Measurements from ENCODE around the gene CBFA2T2. TPM values are rescaled to one million over a fixed set of nuclear protein-coding genes. Genes with fewer than 3 reads are reported as not detected.

The CBFA2T2 gene
- total RNA-seq, 1 donor from 2014 or later: 9.1 TPM

DNA sequence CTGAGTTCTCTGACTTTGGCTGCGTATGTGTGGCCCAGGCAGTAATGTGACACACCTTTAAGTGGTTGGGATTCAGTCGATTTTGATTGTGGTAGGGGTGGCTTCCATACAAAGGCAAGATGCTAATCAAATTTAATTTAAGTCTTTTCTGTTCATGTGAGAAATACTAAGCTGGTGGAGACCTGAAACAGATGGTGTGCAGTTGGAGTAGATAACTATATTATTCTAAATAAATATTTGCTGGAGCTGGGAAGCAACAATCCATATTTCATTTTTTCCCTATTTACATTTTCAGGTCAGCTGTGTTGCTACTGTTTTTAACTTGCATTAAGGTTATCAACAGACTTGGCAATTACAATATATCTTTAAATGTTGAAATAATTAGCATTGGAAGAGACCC lies 104.8 kb downstream of the CBFA2T2 start:
- DNase-seq: no peak
- ATAC-seq (ENCODE audit: poor library complexity): no peak
- intact Hi-C loops (cut with DNase I): no loop called here

DNA sequence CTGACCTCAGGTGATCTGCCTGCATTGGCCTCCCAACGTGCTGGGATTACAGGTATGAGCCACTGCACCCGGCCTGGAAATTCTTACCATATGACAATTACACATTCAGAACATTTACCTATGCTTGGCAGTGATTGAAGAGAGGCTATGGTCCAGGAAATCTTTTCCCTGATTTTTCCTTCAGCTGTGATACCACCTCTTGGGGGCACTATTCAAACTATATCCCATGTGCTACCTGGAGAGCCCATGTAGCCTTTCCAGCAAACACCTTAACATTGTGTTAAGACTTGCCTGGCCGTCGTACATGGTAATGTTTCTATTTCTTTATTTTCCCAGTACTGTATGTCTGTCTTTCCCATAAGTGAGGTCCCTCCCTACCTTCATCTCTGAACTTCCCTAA lies 110.5 kb downstream of the CBFA2T2 start:
- no peak for ATAC-seq (ENCODE audit: poor library complexity)
- DNase-seq: no peak
- intact Hi-C loops (cut with DNase I): no loop called here

DNA sequence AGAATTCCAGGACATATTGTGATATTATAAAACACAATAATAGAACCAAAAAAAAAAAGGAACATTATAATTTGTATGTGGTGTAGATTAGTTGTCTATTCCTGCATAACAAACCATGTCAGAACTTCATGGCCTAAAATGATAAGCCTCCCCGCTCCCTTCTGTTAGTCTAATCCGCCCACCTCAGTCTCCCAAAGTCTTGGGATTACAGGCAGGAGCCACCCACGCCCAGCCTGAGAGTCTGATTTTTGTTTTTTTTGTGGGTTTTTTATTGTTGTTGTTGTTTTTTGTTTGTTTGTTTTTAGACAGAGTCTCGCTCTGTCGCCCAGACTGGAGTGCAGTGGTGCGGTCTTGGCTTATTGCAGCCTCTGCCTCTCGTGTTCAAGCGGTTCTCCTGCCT lies 111.1 kb downstream of the CBFA2T2 start:
- DNase-seq (no peak), ATAC-seq (ENCODE audit: poor library complexity) (no peak)
- intact Hi-C loops (cut with DNase I): no loop called here

DNA sequence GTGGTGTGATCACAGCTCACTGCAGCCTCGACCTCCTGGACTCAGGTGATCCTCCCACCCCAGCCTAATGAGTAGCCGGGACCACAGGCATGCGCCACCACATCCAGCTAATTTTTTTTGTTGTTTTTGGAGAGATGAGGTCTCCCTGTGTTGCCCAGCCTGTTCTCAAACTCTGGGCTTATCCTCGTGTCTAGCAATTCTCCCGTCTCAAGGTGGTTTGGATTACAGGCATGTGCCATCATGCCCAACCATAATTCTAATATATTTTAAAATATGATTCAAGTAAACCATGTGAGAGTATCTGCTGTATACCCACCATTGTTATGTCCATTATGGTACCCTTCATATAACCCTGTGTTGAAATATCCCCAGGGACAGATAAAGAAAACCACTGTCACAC lies 112.0 kb downstream of the CBFA2T2 start:
- intact Hi-C loops (cut with DNase I): no loop called here
- DNase-seq (no peak), ATAC-seq (ENCODE audit: poor library complexity) (no peak)

DNA sequence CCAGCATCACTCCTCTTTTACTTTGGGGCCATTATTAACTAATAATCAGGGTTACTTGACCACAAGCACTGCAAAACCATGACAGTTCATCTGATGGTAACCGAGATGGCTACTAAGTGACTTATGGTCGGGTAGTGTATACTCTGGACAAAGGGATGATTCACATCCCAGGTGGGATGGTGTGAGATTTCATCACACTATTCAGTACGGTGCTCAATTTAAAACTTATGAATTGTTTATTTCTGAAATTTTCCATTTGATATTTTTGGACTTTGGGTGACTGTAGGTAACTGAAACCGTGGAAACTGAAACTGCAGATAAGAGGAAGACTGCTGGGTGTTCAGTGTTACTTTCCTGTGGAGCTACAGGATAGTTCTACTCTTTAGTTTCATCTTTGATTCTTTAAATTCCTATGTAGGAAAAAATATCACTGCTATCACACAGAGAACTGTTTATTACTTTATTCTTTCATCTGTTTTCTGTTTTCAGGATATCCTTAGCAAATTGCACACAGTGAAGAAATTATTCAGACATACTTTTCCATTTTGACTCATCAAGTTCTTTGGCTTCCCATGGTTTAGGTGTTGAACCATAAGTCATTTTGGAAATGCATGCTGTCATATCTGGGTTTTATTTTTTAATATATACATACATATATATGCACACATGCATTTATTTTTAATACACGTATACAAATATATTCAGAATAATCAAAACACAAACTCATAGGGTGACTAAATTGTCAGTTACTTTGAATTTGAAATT lies 113.1 kb downstream of the CBFA2T2 start:
- intact Hi-C loops (cut with DNase I): no loop called here
- DNase-seq (no peak), ATAC-seq (ENCODE audit: poor library complexity) (no peak)

DNA sequence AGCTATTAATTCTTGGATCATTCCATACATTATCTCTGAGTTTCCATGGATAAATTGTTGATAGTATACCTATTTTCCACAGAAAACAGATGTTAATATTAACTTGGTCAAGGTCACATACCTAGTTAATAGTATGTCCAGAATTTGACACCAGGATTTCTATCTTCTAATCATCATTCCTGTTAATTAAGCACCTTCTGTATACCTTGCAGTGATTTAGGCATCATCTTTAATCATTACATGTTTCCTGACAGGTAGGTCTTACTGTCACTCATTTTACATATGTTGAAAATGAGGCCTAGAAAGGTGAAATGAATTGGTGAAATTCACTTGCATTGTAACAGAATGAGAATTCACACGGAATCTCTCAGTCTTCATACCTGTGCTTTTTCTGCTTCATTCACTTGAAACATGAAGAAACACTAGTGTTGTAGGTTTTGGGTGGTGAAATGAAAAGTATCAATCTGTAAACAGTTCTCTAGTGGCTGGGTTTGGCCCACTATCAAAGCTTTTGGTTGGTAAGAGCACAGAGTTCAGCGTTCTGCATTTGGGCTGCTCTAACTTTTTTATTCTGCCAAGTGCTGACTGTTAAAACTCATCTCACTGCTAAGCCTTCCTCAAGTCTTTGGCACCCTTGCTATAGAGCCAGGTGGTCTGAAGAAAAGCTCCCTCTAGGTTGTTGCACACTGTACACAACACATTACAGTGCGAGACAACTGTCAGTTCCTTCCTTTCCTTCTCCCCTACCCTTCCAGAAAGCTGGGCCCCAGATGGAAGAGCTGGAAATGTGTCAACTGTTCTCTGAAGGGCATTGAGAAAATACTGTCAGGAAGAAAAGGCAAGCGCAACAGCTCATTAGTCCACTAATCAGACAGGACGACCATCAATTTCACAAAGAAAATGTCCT lies 114.4 kb downstream of the CBFA2T2 start:
- ATAC-seq (ENCODE audit: poor library complexity): peak; percentile 48
- intact Hi-C loops (cut with DNase I): no loop called here

DNA sequence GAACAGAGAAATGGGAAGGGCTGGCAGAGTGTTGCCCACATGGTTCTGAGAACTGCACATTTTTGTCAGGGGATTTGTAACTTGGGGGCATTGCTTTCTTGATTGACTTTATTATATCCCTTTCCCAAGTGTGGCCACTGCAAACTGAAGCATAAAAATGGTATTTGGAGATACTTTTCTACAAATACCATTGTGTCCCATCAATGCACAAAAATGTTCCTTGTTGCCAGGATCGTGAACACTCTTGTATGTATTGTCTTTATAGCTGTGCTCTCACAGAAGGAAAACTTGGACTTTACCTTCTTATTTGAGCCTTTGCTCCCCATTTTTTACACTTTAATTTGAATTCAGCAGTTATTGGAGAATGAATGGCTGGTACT lies 115.1 kb downstream of the CBFA2T2 start:
- DNase-seq (no peak), ATAC-seq (ENCODE audit: poor library complexity) (no peak)
- intact Hi-C loops (cut with DNase I): no loop called here

More for the DNA sequence above, 114.4 kb downstream of the CBFA2T2 start:
- DNase-seq: no peak

DNA sequence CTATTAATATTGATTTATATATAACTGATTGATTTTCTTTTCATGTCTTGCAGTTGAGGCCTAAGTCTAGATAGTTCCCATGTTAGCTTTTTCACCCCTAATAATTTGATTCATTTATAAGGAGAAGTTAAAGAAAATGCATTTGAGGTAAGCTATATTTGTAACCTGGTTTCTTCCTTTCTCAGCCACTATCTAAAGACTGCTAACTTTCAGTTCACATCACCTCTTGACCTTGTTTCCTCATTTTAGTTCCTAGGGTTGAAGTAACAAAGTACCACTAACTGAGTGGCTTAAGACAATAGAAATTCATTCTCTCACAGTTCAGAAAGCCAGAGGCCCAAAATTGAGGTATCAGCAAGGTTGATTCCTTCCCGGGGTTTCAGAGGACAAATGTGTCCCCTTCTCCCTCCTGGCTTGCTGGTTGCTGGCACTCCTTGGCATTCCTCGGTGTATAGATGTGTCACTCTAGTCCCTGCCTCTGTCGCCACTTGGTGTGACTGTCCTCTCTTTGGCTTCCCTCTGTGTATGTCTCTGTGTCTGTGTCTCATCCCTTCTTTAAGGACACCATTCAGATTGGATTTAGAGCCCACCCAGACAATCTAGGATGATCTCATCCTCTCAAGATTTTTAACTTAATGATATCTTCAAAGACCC lies 116.3 kb downstream of the CBFA2T2 start:
- ATAC-seq (ENCODE audit: poor library complexity) (no peak), DNase-seq (no peak)
- intact Hi-C loops (cut with DNase I): no loop called here

DNA sequence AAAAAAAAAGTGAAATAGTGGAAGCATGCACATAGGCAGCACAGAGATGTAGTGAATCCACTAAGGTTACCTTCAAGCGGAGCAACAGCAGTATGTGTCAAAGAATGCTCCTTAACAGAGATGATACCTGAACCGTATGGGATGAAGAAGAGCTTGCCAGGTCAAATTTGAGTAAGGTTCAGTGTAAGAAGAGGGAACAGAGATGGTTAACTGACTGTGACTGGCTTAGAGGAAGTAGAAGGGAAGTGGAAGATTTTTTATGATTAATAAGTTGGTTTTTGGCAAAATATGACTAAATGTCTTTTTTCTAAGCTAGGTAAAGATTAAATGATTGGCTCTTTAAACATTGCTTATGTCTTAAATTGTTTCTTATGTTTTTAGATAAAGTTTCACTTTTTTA lies 119.6 kb downstream of the CBFA2T2 start:
- no peak for ATAC-seq (ENCODE audit: poor library complexity)
- intact Hi-C loops (cut with DNase I): no loop called here
- DNase-seq: no peak

DNA sequence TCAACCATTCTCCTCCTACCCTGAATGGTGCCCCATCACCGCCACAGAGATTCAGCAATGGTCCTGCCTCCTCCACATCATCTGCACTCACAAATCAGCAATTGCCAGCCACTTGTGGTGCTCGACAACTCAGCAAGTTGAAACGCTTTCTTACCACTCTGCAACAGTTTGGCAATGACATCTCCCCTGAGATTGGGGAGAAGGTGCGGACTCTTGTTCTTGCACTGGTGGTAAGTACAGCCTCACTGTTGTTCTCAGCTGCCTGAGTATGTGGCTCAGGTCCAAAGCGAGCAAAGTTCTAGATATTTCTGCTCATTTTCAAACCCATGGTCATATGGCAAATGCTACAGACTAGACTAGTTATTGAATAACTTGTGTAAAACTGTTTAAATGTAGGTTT lies 121.2 kb downstream of the CBFA2T2 start:
- no peak for ATAC-seq (ENCODE audit: poor library complexity)
- intact Hi-C loops (cut with DNase I): no loop called here
- no peak for DNase-seq

DNA sequence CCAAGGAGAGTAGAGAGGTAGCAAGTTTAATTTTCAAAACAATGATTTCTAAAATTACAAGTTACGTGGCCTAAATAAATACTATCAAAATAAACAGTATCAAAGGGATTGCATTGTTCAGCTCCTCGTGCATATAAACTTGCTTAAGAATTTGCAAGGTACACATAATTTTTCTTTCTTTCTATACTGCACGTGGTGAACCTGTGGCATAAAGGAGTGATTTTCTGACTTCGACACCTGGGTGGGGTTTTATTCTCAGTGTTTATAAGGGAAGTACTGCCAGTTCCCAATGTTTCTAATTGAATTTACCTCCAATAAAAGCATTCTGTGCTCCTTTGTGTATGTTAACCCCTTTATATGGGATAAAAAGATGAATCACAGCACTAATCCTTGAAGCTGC lies 122.1 kb downstream of the CBFA2T2 start:
- no peak for ATAC-seq (ENCODE audit: poor library complexity)
- no peak for DNase-seq
- intact Hi-C loops (cut with DNase I): no loop called here

DNA sequence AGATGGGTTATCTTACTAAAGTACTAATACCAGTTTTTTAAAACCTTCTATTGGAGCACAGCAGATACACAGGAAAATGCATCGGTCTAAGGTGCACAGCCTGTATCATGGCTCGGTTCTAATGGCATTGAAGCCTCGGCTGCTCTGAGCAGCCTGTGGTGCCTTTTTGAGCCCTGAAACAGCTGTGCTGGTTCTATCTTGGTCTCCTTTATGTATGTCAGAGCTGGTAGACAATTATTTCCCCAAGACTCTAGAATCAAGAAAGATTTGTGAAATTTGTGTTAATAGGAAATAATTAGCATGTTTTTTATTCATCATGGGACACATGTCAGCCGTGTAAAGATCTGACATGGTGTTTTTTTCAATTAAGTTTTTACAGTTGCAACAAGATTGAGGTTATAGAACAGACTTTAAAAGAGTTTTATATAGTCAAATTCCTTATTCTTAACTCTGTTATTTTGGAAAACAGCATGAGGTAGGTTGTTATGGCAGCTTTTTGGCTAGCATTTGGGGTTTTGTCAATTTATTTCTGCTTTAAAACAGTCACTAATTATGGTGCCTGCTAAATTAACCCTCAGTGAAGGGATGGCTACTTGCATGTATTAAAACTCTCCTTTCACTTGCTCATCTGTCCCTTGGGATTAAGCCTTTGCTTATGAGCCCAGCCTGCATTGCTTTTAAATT lies 132.0 kb downstream of the CBFA2T2 start:
- ATAC-seq (ENCODE audit: poor library complexity): no peak

DNA sequence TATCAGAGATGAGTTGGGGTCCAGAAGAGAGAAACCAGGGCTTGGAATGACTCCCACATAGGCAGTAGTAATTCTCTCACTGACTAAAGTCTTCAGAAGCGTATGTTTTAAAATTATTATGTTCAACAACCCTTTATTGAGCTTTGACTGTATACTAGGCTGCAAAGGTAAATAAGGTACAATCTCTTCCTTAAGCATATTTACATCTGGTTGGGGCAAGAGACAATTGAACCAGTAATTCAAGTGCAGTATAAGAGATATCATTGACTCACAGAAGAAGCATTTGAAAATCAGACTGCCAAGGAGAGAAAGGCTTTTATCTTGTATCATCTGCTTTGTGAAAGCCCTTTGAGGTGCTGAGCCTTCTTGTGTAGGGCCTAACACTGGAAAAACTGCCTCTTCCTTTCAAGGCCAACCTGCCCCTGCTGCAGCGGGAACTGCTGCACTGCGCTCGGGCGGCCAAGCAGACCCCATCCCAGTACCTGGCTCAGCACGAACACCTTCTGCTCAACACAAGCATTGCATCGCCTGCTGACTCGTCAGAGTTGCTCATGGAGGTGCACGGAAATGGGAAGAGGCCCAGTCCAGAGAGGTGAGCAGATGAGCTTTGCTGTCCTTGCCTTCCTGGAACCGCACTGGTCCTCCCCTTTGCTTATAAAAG lies 132.9 kb downstream of the CBFA2T2 start:
- intact Hi-C loops (cut with DNase I): no loop called here
- ATAC-seq (ENCODE audit: poor library complexity) (no peak), DNase-seq (no peak)

More for the DNA sequence above, 132.0 kb downstream of the CBFA2T2 start:
- no peak for DNase-seq
- intact Hi-C loops (cut with DNase I): no loop called here

DNA sequence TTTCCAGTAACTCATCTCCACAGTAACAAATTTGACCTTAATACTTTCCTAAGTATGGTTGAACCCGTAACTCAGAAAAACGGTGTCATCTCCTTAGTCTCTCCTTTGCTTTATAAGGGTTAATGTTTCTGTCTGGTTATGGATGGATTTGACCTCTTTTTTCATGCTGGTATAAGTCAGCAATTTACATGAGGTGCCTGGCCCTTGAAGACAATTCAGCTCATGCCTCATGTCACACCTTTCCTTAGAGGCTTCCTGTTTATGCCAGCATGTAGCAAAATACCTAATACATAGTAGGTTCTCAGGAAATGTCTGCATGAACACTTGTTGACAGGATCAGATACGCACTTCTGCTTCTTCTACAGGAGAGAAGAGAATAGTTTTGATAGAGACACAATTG lies 134.5 kb downstream of the CBFA2T2 start:
- ATAC-seq (ENCODE audit: poor library complexity) (no peak), DNase-seq (no peak)
- intact Hi-C loops (cut with DNase I): no loop called here

DNA sequence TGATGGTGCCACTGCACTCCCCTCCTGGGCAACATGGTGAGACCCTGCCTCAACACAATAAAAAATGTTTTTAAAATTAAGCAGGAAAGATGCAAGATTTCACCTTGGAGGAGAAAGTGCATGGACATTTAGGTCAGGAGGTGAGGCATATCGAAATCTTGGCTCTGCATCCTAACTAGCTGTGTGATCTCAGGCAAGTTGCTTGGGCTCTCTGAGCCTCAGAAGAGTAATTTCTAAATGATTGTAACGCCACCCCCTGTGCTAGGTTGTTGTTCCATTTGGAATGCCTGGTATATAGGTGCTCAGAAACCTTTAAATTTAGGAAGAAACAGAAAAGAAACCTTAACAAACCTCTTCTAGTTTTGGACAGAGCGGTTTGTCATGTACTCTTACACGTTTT lies 136.3 kb downstream of the CBFA2T2 start:
- no peak for ATAC-seq (ENCODE audit: poor library complexity)
- no peak for DNase-seq
- intact Hi-C loops (cut with DNase I): no loop called here

DNA sequence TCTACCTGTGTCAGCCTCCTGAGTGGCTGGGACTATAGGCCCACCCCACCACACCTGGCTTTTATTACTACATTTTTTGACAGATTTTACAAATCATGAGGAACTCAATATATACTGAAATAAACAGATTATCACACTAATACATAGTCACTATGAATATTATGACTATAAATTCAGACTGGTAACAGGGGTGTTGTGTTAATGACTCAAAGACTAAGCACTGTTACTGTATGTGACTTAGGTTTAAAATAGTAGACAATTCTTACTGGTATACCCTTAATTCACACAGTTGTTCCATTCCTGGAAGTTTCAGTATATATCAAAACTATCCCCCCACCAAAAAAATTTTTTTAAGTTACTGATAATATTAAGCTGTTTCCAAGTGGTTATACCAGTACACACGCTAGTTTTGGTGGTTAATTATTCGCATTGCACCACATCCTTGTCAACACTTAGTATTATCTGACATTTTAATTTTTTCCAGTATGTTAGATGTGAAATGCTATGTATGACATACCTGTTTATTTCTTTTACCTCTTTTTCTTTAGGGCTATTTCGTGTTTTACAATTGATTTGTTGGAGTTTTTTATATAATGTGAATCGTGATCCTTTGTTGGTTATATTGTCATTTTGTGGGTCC lies 137.8 kb downstream of the CBFA2T2 start:
- ATAC-seq (ENCODE audit: poor library complexity) (no peak), DNase-seq (no peak)
- intact Hi-C loops (cut with DNase I): no loop called here

DNA sequence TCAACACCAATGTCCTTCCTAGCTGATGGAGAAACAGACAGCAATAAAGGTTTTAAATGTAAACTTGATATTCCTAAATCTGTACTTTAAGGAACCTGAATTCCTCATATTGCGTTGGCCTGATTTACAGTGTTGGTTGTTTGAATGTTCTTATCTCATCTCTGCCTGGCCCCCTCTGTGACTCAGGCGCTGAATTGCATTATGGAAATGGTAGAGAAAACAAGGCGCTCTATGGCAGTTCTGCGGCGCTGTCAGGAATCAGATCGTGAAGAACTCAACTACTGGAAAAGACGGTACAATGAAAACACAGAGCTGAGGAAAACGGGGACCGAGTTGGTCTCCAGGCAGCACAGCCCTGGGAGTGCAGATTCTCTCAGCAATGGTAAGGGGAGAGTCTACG lies 139.6 kb downstream of the CBFA2T2 start:
- no peak for ATAC-seq (ENCODE audit: poor library complexity)
- DNase-seq: no peak
- intact Hi-C loops (cut with DNase I): no loop called here

DNA sequence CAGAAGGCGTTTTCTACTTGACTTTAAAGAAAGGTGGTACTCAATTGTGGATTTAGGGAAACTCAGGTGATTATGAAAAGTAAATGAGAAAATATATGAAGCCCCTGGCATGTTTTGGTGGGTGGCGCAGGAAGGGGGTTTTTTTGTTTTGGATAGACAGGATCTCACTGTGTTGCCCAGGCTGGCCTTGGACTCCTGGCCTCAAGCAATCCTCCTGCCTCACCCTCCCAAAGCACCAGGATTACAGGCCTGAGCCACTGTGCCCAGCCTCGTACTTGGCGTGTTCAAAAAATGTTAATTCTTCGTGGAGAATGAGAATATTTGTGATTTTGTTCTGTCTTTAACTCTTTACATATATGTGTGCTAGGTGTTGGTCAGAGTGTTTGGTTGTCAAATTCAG lies 140.1 kb downstream of the CBFA2T2 start:
- intact Hi-C loops (cut with DNase I): no loop called here
- ATAC-seq (ENCODE audit: poor library complexity): no peak
- no peak for DNase-seq

Measured in Right ventricle myocardium superior (tissue), 1 donor.